HEK293 (cell line): ENCODE results near the gene HFM1.

Source experiments
- REST ChIP-seq: fragments of 450-650 bp; formaldehyde crosslinking; IDR thresholded peaks from 2 replicates; pipeline ENCODE4 v1.5.1; 2016; ENCODE audit warnings: missing biosample characterization, missing genetic modification characterization
- YY2 ChIP-seq: fragments of 450-650 bp; formaldehyde crosslinking; IDR thresholded peaks from 2 replicates; pipeline ENCODE4 v1.5.1; 2016; ENCODE audit warnings: missing biosample characterization, missing genetic modification characterization
- ZNF155 ChIP-seq: fragments of 450-650 bp; formaldehyde crosslinking; IDR thresholded peaks from 2 replicates; pipeline ENCODE4 v1.5.1; 2016; ENCODE audit warnings: missing biosample characterization, missing genetic modification characterization
- ZNF37A ChIP-seq: fragments of 450-650 bp; IDR thresholded peaks from 2 replicates; pipeline ENCODE4 v1.5.1; 2018; ENCODE audit warnings: missing biosample characterization, missing genetic modification characterization
- ZNF530 ChIP-seq: fragments of 450-650 bp; formaldehyde crosslinking; IDR thresholded peaks from 2 replicates; pipeline ENCODE4 v1.5.1; 2016; ENCODE audit warnings: low read depth, missing biosample characterization, missing genetic modification characterization
- ZNF623 ChIP-seq: fragments of 450-650 bp; formaldehyde crosslinking; IDR thresholded peaks from 2 replicates; pipeline ENCODE4 v1.5.1; 2016; ENCODE audit warnings: missing biosample characterization, missing genetic modification characterization
- ZNF670 ChIP-seq: fragments of 450-650 bp; formaldehyde crosslinking; IDR thresholded peaks from 2 replicates; pipeline ENCODE4 v1.5.1; 2016; ENCODE audit warnings: missing biosample characterization, missing genetic modification characterization, low read depth
- ZNF785 ChIP-seq: fragments of 450-650 bp; formaldehyde crosslinking; IDR thresholded peaks from 2 replicates; pipeline ENCODE4 v1.5.1; 2016; ENCODE audit warnings: missing biosample characterization, missing genetic modification characterization
- TF ChIP-seq, protein P1 (sequence below): fragments of 450-650 bp; formaldehyde crosslinking; IDR thresholded peaks from 2 replicates; pipeline ENCODE4 v1.5.1; 2016; ENCODE audit warnings: missing biosample characterization, missing genetic modification characterization, low read depth
- TF ChIP-seq, protein P2 (sequence below): fragments of 450-650 bp; formaldehyde crosslinking; IDR thresholded peaks from 2 replicates; pipeline ENCODE4 v1.5.1; 2016; ENCODE audit warnings: missing biosample characterization, missing genetic modification characterization

DNA sequence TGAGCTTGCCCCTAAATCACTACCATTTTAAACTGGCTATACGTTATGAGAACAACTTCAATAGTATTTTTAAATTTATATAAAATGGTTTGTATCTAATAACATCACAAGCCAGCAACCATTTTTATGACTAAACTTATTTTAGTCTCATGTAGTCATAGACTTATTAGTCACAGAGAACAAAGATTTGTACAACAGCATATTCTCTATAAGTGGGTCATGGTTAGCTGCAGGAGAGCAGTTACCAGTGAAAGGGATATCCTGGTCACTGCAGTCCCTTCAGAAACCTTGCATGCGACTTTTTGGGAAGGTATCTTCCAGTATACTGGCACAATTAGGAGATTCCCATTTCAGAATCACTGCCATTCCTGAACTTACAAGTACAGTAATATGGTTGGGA, 90.0 kb downstream of the HFM1 start:
- TF ChIP-seq ZNF37A (tag by site-specific recombination) (no peak), REST (no peak), ZNF623 (tag by site-specific recombination) (no peak), ZNF530 (tag by site-specific recombination) (no peak), ZNF785 (tag by site-specific recombination) (no peak), ZNF670 (tag by site-specific recombination) (no peak), ZNF155 (tag by site-specific recombination) (no peak), YY2 (tag by site-specific recombination) (no peak)
- TF ChIP-seq, protein P1, sequence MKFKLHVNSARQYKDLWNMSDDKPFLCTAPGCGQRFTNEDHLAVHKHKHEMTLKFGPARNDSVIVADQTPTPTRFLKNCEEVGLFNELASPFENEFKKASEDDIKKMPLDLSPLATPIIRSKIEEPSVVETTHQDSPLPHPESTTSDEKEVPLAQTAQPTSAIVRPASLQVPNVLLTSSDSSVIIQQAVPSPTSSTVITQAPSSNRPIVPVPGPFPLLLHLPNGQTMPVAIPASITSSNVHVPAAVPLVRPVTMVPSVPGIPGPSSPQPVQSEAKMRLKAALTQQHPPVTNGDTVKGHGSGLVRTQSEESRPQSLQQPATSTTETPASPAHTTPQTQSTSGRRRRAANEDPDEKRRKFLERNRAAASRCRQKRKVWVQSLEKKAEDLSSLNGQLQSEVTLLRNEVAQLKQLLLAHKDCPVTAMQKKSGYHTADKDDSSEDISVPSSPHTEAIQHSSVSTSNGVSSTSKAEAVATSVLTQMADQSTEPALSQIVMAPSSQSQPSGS (tag by site-specific recombination): no peak
- TF ChIP-seq, protein P2, sequence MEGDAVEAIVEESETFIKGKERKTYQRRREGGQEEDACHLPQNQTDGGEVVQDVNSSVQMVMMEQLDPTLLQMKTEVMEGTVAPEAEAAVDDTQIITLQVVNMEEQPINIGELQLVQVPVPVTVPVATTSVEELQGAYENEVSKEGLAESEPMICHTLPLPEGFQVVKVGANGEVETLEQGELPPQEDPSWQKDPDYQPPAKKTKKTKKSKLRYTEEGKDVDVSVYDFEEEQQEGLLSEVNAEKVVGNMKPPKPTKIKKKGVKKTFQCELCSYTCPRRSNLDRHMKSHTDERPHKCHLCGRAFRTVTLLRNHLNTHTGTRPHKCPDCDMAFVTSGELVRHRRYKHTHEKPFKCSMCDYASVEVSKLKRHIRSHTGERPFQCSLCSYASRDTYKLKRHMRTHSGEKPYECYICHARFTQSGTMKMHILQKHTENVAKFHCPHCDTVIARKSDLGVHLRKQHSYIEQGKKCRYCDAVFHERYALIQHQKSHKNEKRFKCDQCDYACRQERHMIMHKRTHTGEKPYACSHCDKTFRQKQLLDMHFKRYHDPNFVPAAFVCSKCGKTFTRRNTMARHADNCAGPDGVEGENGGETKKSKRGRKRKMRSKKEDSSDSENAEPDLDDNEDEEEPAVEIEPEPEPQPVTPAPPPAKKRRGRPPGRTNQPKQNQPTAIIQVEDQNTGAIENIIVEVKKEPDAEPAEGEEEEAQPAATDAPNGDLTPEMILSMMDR (tag by site-specific recombination): no peak
